Measurements from ENCODE around the gene POLD1.
A peak's percentile ranks its signal among the peaks of the same experiment; 100 is the strongest.
"Not testable (repeated sequence)": the region's sequence is repeated elsewhere in the genome, so short reads cannot be mapped to it uniquely, and the experiment has no call there.

Gene POLD1

GRCh38 chr19:50365434-50366306 is 18.5 kb upstream of the POLD1 start, which contains the start of gene NAPSA:
Gene NAPSA (minus strand): TSS chr19:50365639. CDS start chr19:50365621, 18 bp downstream.
- DNase-seq (ENCODE audit: low spot score) = no peak

- DNase-seq (ENCODE audit: low spot score) = peak; percentile 90
Observed at GRCh38 chr19:50368649-50369570, 15.2 kb upstream of the POLD1 start.

- DNase-seq (ENCODE audit: low spot score) = no peak
Observed at GRCh38 chr19:50371914-50372475, 12.2 kb upstream of the POLD1 start.

GRCh38 chr19:50376166-50377050 is 7.7 kb upstream of the POLD1 start, which contains the start of gene NR1H2:
Gene NR1H2 (plus strand): TSS chr19:50376457. CDS start chr19:50377606, 1,149 bp downstream.
- DNase-seq (ENCODE audit: low spot score) = peak; percentile 99

- DNase-seq (ENCODE audit: low spot score) = peak; percentile 86
Observed at GRCh38 chr19:50377051-50377461, 7.1 kb upstream of the POLD1 start.

- DNase-seq (ENCODE audit: low spot score) = no peak
Observed at GRCh38 chr19:50377517-50377916, 6.6 kb upstream of the POLD1 start.

GRCh38 chr19:50378169-50378862 is 5.8 kb upstream of the POLD1 start:
- DNase-seq (ENCODE audit: low spot score) = no peak

- no peak for DNase-seq (ENCODE audit: low spot score)
Observed at GRCh38 chr19:50378863-50379236, 5.3 kb upstream of the POLD1 start.

GRCh38 chr19:50379602-50380001 is 4.5 kb upstream of the POLD1 start:
- no peak for DNase-seq (ENCODE audit: low spot score)

- DNase-seq (ENCODE audit: low spot score) = no peak
Observed at GRCh38 chr19:50380137-50380536, 4.0 kb upstream of the POLD1 start.

GRCh38 chr19:50380751-50381151 is 3.4 kb upstream of the POLD1 start:
- DNase-seq (ENCODE audit: low spot score) = no peak

- DNase-seq (ENCODE audit: low spot score) = no peak
Observed at GRCh38 chr19:50381881-50382729, 2.0 kb upstream of the POLD1 start.

- no peak for DNase-seq (ENCODE audit: low spot score)
Observed at GRCh38 chr19:50383001-50383851, 921 bp upstream of the POLD1 start.

GRCh38 chr19:50384685-50385535 is 763 bp downstream of the POLD1 start:
- no peak for DNase-seq (ENCODE audit: low spot score)

GRCh38 chr19:50387176-50387867 is 3.2 kb downstream of the POLD1 start:
- no peak for DNase-seq (ENCODE audit: low spot score)

GRCh38 chr19:50387868-50388245 is 3.7 kb downstream of the POLD1 start:
- no peak for DNase-seq (ENCODE audit: low spot score)

- not testable (repeated sequence) for DNase-seq (ENCODE audit: low spot score)
Observed at GRCh38 chr19:50390295-50390694, 6.1 kb downstream of the POLD1 start.

Data from hematopoietic multipotent progenitor cell treated with erythropoietin and hydrocortisone succinate and interleukin-3 and kit ligand, for 17 days (in vitro differentiated cells).